ENCODE data around the gene NFIA.

Gene NFIA

GRCh38 chr1:61081144-61081685 is 1.1 kb upstream of the NFIA start:
- TF ChIP-seq, protein P1, sequence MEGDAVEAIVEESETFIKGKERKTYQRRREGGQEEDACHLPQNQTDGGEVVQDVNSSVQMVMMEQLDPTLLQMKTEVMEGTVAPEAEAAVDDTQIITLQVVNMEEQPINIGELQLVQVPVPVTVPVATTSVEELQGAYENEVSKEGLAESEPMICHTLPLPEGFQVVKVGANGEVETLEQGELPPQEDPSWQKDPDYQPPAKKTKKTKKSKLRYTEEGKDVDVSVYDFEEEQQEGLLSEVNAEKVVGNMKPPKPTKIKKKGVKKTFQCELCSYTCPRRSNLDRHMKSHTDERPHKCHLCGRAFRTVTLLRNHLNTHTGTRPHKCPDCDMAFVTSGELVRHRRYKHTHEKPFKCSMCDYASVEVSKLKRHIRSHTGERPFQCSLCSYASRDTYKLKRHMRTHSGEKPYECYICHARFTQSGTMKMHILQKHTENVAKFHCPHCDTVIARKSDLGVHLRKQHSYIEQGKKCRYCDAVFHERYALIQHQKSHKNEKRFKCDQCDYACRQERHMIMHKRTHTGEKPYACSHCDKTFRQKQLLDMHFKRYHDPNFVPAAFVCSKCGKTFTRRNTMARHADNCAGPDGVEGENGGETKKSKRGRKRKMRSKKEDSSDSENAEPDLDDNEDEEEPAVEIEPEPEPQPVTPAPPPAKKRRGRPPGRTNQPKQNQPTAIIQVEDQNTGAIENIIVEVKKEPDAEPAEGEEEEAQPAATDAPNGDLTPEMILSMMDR (IDR thresholded peaks at IDR 0.05; ENCODE audit: low read depth, low read length, missing control alignments): no peak
- no peak overlapping the region for H3K27ac ChIP-seq
- in situ Hi-C loops (cut with HindIII; ENCODE audit: low pct_ligation_motif_present, low sequenced_read_pairs): no loop called here
- no peak for DNase-seq
- peak overlapping the region; percentile 80 for H3K4me3 ChIP-seq (ENCODE audit: low read depth, low read length)
- no peaks in the 10 kb centered on the region for H3K36me3 ChIP-seq (replicated peaks)
- H3K27me3 ChIP-seq (replicated peaks): no peaks in the 10 kb centered on the region

DNA sequence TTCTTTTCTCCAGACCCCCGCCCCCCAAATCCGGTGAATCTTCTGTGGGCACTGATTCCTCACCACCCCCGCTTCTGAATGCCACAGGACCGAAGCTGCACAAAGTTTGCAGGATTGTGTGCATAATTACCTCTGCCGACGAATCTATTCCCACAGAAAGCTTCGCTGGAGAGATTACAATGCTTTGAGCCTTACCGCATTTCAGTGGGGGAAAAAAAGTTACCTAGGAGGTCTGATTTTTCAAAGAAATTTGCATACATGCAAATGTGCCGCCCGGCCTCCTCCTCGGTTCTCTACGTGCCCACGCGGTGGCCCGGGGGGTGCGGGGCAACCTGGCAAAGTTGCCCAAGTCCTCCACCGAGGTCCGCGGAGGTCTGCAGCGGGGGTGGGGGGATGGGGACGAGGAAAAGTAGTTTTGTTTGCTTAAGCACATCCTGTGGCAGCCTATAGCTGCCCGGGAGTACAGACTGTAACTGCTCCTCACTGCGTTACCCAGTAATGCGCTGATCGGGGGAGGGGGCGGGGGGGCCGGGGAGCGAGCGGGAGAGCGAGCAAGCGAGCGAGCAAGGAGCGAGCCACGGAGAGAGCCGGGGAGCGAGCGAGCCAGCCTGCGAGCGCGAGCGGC is 563 bp upstream of the NFIA start:
- peak overlapping the region; percentile 80 for H3K4me3 ChIP-seq (ENCODE audit: low read depth, low read length)
- peak overlapping the region; percentile 9 for H3K27ac ChIP-seq
- DNase-seq: no peak
- TF ChIP-seq, protein P1 (IDR thresholded peaks at IDR 0.05; ENCODE audit: low read depth, low read length, missing control alignments): no peak
- H3K27me3 ChIP-seq (replicated peaks): no peaks in the 10 kb centered on the region
- in situ Hi-C loops (cut with HindIII; ENCODE audit: low pct_ligation_motif_present, low sequenced_read_pairs): no loop called here
- no peaks in the 10 kb centered on the region for H3K36me3 ChIP-seq (replicated peaks)

- TF ChIP-seq, protein P1 (IDR thresholded peaks at IDR 0.05; ENCODE audit: low read depth, low read length, missing control alignments): no peak
- in situ Hi-C loops (cut with HindIII; ENCODE audit: low pct_ligation_motif_present, low sequenced_read_pairs): no loop called here
- no peak for DNase-seq
- Histone ChIP-seq H3K27ac (peak overlapping the region; percentile 76), H3K4me3 (ENCODE audit: low read depth, low read length) (peak overlapping the region; percentile 80), H3K36me3 (replicated peaks) (no peaks in the 10 kb centered on the region), H3K27me3 (replicated peaks) (no peaks in the 10 kb centered on the region)
Observed at GRCh38 chr1:61083013-61083806, 849 bp downstream of the NFIA start.

DNA sequence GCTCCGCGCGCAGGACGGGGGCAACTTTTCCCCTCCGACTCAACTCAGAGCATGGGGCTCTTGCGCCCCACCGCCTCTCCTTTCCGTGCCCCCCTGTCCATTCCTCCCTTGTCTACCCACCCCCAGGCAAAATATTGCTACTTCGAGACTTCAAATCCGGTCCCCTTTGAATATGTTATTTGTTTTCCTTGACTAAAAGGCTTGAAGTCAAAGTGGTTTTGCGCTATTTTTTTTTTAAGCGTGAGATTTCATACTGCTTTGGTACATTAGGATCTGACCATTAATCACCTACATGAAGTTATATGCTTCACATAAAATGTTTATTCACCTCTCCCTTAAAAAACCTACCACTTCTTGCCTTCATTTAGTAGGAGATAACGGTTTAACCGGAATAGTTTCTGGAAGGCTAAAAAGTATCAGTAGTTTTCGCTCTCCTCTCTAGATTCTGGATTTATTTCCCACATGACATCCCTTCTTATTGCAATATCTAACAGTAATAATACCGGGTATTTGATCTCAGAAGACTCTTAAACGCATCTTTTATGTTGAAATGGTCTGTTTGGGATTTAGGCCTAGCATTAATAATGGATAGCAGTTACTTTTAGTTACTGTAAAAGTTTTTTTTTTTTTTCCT is 1.6 kb downstream of the NFIA start:
- no peaks in the 10 kb centered on the region for H3K36me3 ChIP-seq (replicated peaks)
- H3K4me3 ChIP-seq (ENCODE audit: low read depth, low read length): peak overlapping the region; percentile 80
- no peak for DNase-seq
- TF ChIP-seq, protein P1 (IDR thresholded peaks at IDR 0.05; ENCODE audit: low read depth, low read length, missing control alignments): no peak
- no peaks in the 10 kb centered on the region for H3K27me3 ChIP-seq (replicated peaks)
- in situ Hi-C loops (cut with HindIII; ENCODE audit: low pct_ligation_motif_present, low sequenced_read_pairs): no loop called here
- peak overlapping the region; percentile 76 for H3K27ac ChIP-seq

- no peak overlapping the region for H3K27ac ChIP-seq
- H3K4me3 ChIP-seq (ENCODE audit: low read depth, low read length): no peak overlapping the region
- in situ Hi-C loops (cut with HindIII; ENCODE audit: low pct_ligation_motif_present, low sequenced_read_pairs): no loop called here
- H3K36me3 ChIP-seq (replicated peaks): no peaks in the 10 kb centered on the region
- no peak for DNase-seq
- H3K27me3 ChIP-seq (replicated peaks): no peaks in the 10 kb centered on the region
- TF ChIP-seq, protein P1 (IDR thresholded peaks at IDR 0.05; ENCODE audit: low read depth, low read length, missing control alignments): no peak
Observed at GRCh38 chr1:61084491-61085031, 2.2 kb downstream of the NFIA start.
